Smooth muscle cell (in vitro differentiated cells): Measurements from ENCODE around the gene COL25A1. TPM values are rescaled to one million over a fixed set of nuclear protein-coding genes. Genes with fewer than 3 reads are reported as not detected.

Experiments
- DNase-seq: peaks from one replicate; lab custom pipeline; 2025; ENCODE audit not compliant: unreplicated experiment; lab: John Stamatoyannopoulos, UW
- H2AFZ ChIP-seq: fragments of 200-600 bp; sonication (generic); 2 replicates; pipeline ENCODE4 v1.6.0; 2016; ENCODE audit warnings: antibody characterized with exemption, low read depth, mild to moderate bottlenecking
- H3F3A ChIP-seq: fragments of 200-600 bp; sonication (generic); 2 replicates; pipeline ENCODE4 v1.6.0; 2017; ENCODE audit warnings: antibody characterized with exemption, low read depth
- H3K27ac ChIP-seq: fragments of 200-600 bp; sonication (generic); 2 replicates; pipeline ENCODE4 v1.5.1; 2016; ENCODE audit warnings: low read depth, mild to moderate bottlenecking
- H3K27me3 ChIP-seq: fragments of 200-600 bp; sonication (generic); 2 replicates; pipeline ENCODE4 v1.6.1; 2016; ENCODE audit warnings: low read depth, mild to moderate bottlenecking
- H3K36me3 ChIP-seq: fragments of 200-600 bp; sonication (generic); 2 replicates; pipeline ENCODE4 v1.5.1; 2016; ENCODE audit warnings: low read depth
- H3K4me1 ChIP-seq: fragments of 200-600 bp; sonication (generic); 2 replicates; pipeline ENCODE4 v1.5.1; 2016; ENCODE audit warnings: low read depth
- H3K4me2 ChIP-seq: fragments of 200-600 bp; sonication (generic); 2 replicates; pipeline ENCODE4 v1.6.0; 2016; ENCODE audit warnings: mild to moderate bottlenecking
- H3K4me3 ChIP-seq: fragments of 200-600 bp; sonication (generic); 2 replicates; pipeline ENCODE4 v1.5.1; 2016; ENCODE audit warnings: mild to moderate bottlenecking
- H3K79me2 ChIP-seq: fragments of 200-600 bp; sonication (generic); 2 replicates; pipeline ENCODE4 v1.6.0; 2016; ENCODE audit warnings: low read depth, mild to moderate bottlenecking
- H3K9ac ChIP-seq: fragments of 200-600 bp; sonication (generic); 2 replicates; pipeline ENCODE4 v1.6.0; 2016; ENCODE audit warnings: low read depth
- H3K9me3 ChIP-seq: fragments of 200-600 bp; sonication (generic); replicated peaks from 2 replicates; pipeline ENCODE4 v1.5.1; 2016; ENCODE audit warnings: low read depth
- H4K20me1 ChIP-seq: fragments of 200-600 bp; sonication (generic); 2 replicates; pipeline ENCODE4 v1.6.0; 2016; ENCODE audit warnings: low read depth
- WGBS: methylation state at CpG from one replicate; pipeline ENCODE4 v1.1.7; 2016; ENCODE audit warnings: low lambda C conversion rate; 5-methylcytosine and 5-hydroxymethylcytosine counted together
- polyA plus RNA-seq: library from polyadenylated mRNA; unstranded; fragments of >200 nt; fragmentation: Nextera tagmentation; extraction: Ambion mirVana; gene quantifications from 2 replicates; pipeline ENCODE4 v1.2.1, GENCODE V29; 2016
- total RNA-seq: library from RNA; depleted of rRNA; stranded (reverse); fragments of >200 nt; gene quantifications from 2 replicates; pipeline ENCODE4 v1.2.3, GENCODE V29; 2014
- TF ChIP-seq, protein P1 (sequence below): fragments of 200-600 bp; sonication (generic); IDR thresholded peaks from 2 replicates; pipeline ENCODE4 v1.5.1; 2017; ENCODE audit warnings: borderline replicate concordance, mild to moderate bottlenecking, antibody characterized with exemption; ENCODE audit not compliant: insufficient read depth, poor library complexity, severe bottlenecking

The COL25A1 gene
- total and polyA plus RNA-seq, 2 experiments from 2014 or later = 2.9 to 4.7 TPM

DNA sequence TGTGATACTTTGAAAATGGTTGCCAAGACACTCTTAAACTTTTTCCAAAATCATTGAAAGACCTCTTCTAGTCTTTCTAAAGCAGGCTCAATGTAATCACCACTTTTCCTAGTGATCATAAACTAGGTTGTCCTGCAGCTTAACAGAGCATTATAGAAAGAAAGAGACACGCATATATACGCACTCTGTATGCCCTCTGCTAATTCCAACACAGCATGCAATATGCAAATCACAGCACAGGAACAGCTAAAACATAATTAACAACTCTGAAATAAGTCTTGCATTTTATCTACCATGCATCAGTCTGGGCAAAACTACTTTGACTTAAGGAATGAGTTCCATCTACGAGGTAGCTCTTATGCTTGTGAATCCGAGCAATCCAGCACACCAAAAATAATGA is 94.6 kb downstream of the COL25A1 start:
- Histone ChIP-seq H3K9ac (no peak overlapping the region), H3K36me3 (no peaks in the 10 kb centered on the region), H3F3A (no peaks in the 10 kb centered on the region), H3K4me2 (no peak overlapping the region), H3K27ac (no peak overlapping the region), H3K79me2 (no peaks in the 10 kb centered on the region), H3K9me3 (no peaks in the 10 kb centered on the region), H2AFZ (no peak overlapping the region), H4K20me1 (no peaks in the 10 kb centered on the region), H3K4me3 (no peak overlapping the region), H3K27me3 (no peaks in the 10 kb centered on the region), H3K4me1 (no peaks in the 10 kb centered on the region)
- 91% methylated on average over 4 of the region's 4 CpGs for WGBS
- TF ChIP-seq, protein P1, sequence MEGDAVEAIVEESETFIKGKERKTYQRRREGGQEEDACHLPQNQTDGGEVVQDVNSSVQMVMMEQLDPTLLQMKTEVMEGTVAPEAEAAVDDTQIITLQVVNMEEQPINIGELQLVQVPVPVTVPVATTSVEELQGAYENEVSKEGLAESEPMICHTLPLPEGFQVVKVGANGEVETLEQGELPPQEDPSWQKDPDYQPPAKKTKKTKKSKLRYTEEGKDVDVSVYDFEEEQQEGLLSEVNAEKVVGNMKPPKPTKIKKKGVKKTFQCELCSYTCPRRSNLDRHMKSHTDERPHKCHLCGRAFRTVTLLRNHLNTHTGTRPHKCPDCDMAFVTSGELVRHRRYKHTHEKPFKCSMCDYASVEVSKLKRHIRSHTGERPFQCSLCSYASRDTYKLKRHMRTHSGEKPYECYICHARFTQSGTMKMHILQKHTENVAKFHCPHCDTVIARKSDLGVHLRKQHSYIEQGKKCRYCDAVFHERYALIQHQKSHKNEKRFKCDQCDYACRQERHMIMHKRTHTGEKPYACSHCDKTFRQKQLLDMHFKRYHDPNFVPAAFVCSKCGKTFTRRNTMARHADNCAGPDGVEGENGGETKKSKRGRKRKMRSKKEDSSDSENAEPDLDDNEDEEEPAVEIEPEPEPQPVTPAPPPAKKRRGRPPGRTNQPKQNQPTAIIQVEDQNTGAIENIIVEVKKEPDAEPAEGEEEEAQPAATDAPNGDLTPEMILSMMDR = no peak
- DNase-seq = no peak

DNA sequence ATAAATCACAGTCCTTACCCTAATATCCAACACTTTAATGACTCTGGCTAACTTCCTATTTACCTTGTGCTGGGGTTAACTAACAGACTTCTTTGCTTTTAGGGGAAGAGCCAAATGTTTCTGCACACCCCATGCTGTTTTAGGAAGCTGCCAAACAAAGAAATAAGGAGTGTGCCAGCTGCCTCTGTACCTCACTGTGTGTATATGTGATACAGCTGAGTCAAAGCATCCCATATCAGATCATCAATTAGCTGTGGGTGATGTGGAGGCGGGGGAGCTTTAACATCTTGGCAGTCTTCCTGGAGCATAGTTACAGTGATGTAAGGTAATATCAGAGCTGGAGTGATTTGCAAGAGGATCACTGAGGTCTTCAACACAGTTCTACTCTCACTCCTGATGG is 95.4 kb downstream of the COL25A1 start:
- no peaks in the 10 kb centered on the region for H3K36me3 ChIP-seq
- H3K4me2 ChIP-seq = no peak overlapping the region
- no peaks in the 10 kb centered on the region for H3K9me3 ChIP-seq
- no peaks in the 10 kb centered on the region for H3F3A ChIP-seq
- TF ChIP-seq, protein P1 = no peak
- H3K27ac ChIP-seq = no peak overlapping the region
- no peak overlapping the region for H3K9ac ChIP-seq
- H3K27me3 ChIP-seq = no peaks in the 10 kb centered on the region
- H3K79me2 ChIP-seq = no peaks in the 10 kb centered on the region
- WGBS = 64% methylated on average over 1 of the region's 1 CpG
- no peaks in the 10 kb centered on the region for H3K4me1 ChIP-seq
- no peak overlapping the region for H2AFZ ChIP-seq
- H4K20me1 ChIP-seq = no peaks in the 10 kb centered on the region
- no peak overlapping the region for H3K4me3 ChIP-seq
- no peak for DNase-seq

DNA sequence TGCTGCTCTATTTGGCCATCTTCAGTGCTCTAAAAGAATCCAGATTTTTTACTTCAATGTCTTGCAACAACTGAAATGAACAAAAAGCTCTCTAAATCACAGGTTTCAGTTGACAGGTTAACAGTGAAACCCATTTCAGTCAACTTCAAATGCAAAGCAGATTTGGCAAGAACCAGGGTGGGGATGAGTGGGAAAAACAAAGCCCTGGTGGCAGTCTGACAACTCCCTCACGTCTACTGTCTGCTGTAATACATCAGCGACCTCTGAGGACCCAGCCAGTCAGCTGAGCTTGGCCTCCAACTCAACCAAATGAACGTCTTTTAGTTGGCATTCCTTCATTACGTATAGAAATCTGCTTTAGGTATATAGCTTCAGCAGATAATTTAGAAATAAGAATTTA is 95.8 kb downstream of the COL25A1 start:
- Histone ChIP-seq H3K4me1 (no peaks in the 10 kb centered on the region), H3K9ac (no peak overlapping the region), H3F3A (no peaks in the 10 kb centered on the region), H3K9me3 (no peaks in the 10 kb centered on the region), H3K36me3 (no peaks in the 10 kb centered on the region), H2AFZ (no peak overlapping the region), H4K20me1 (no peaks in the 10 kb centered on the region), H3K4me3 (no peak overlapping the region), H3K79me2 (no peaks in the 10 kb centered on the region), H3K4me2 (no peak overlapping the region), H3K27ac (no peak overlapping the region), H3K27me3 (no peaks in the 10 kb centered on the region)
- WGBS = 68% methylated on average over 4 of the region's 4 CpGs
- no peak for DNase-seq
- TF ChIP-seq, protein P1 = no peak

DNA sequence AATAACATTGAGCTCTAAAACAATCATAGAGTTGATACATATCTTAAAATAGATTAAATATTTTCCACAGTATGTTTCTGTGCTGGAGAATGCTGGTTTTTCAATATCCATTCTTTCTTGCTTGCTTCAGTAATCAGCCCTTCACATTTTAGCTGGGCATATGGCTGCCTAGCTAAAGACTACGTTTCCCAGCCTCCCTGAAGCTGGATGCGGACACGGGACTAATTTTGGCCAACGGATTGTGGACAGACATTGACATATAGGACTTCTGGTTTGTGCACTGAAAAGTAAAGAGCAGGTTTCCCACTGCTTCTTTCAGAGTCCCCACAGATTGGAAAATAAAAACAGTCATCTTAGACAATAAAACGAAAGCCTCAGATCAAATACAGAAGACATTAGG is 97.3 kb downstream of the COL25A1 start:
- H3F3A ChIP-seq = no peaks in the 10 kb centered on the region
- TF ChIP-seq, protein P1 = no peak
- no peak overlapping the region for H3K9ac ChIP-seq
- no peaks in the 10 kb centered on the region for H3K9me3 ChIP-seq
- no peak overlapping the region for H3K4me2 ChIP-seq
- WGBS = 77% methylated on average over 5 of the region's 5 CpGs
- H3K4me1 ChIP-seq = no peaks in the 10 kb centered on the region
- no peaks in the 10 kb centered on the region for H3K27me3 ChIP-seq
- H3K4me3 ChIP-seq = no peak overlapping the region
- no peak for DNase-seq
- no peaks in the 10 kb centered on the region for H3K36me3 ChIP-seq
- no peaks in the 10 kb centered on the region for H4K20me1 ChIP-seq
- H3K79me2 ChIP-seq = no peaks in the 10 kb centered on the region
- H2AFZ ChIP-seq = no peak overlapping the region
- no peak overlapping the region for H3K27ac ChIP-seq
